ENCODE measurements around the gene ARHGAP5.
"Not testable (repeated sequence)": the region's sequence is repeated elsewhere in the genome, so short reads cannot be mapped to it uniquely, and the experiment has no call there.

The ARHGAP5 gene

GRCh38 chr14:32121536-32121935 is 44.4 kb downstream of the ARHGAP5 start:
- no peak for TF ChIP-seq ZNF274 (IDR thresholded peaks at IDR 0.05; ENCODE audit: low read depth, low read length)

GRCh38 chr14:32121948-32122347 is 44.8 kb downstream of the ARHGAP5 start:
- H3K4me3 ChIP-seq (ENCODE audit: low read length) = no peak overlapping the region
- no peak for TF ChIP-seq ZNF274 (IDR thresholded peaks at IDR 0.05; ENCODE audit: low read depth, low read length)

More at GRCh38 chr14:32121536-32121935, 44.4 kb downstream of the ARHGAP5 start:
- H3K4me3 ChIP-seq (ENCODE audit: low read length) = no peak overlapping the region

GRCh38 chr14:32126899-32127730 is 50.0 kb downstream of the ARHGAP5 start:
- H3K4me3 ChIP-seq (ENCODE audit: low read length) = not testable (repeated sequence)

DNA sequence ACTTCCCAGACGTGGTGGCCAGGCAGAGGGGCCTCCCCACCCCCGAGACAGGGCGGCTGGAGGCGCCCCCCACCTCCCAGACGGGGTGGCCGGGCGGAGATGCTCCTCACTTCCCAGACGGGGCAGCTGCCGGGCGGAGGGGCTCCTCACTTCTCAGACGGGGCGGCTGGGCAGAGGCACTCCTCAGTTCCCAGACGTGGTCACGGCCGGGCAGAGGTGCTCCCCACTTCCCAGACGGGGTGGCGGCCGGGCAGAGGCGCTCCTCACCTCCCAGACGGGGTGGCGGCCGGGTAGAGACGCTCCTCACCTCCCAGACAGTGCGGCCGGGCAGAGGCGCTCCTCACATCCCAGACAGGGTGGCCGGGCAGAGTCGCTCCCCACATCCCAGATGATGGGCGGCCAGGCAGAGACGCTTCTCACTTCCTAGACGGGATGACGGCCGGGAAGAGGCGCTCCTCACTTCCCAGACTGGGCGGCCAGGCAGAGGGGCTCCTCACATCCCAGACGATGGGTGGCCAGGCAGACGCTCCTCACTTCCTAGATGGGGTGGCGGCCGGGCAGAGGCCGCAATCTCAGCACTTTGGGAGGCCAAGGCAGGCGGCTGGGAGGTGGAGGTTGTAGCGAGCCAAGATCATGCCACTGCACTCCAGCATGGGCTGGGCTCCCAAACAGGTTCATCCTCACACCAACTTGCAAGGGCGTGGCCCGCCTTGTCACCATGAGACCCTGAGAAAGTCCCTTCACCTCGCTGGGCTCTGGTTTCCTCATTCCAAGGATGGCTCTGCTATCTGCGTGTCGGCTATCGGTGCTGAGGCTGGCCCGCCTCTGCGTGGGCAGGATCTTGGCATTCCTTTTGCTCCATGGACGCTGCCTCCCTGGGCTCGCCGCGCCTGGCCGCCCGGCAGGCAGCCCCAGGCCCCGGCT is 50.9 kb downstream of the ARHGAP5 start:
- not testable (repeated sequence) for H3K4me3 ChIP-seq (ENCODE audit: low read length)

GRCh38 chr14:32128703-32129102 is 51.6 kb downstream of the ARHGAP5 start:
- H3K4me3 ChIP-seq (ENCODE audit: low read length) = no peak overlapping the region
- no peak for TF ChIP-seq ZNF274 (IDR thresholded peaks at IDR 0.05; ENCODE audit: low read depth, low read length)

DNA sequence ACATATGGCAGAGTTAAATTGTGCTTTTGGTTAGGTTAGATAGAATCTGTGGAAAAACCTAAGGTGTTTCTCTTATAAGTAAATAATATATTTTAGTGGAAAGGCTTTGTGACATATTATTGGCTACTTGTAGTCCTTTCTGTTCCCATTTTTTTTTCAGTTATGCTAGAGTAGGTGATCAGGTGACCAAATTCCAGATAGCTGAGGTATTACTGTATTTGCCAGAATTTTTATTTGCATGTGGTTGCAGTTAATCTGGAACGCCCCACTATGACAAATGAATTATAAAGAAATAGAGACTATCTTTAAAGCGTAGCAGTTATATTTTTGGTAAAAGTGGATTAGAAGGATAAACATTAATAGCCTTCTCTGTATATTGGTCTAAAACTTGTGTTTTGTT is 52.0 kb downstream of the ARHGAP5 start:
- no peak overlapping the region for H3K4me3 ChIP-seq (ENCODE audit: low read length)
- TF ChIP-seq ZNF274 (IDR thresholded peaks at IDR 0.05; ENCODE audit: low read depth, low read length) = no peak

GRCh38 chr14:32131689-32132088 is 54.6 kb downstream of the ARHGAP5 start:
- not testable (repeated sequence) for H3K4me3 ChIP-seq (ENCODE audit: low read length)

GRCh38 chr14:32134448-32135097 is 57.5 kb downstream of the ARHGAP5 start:
- no peak for TF ChIP-seq ZNF274 (IDR thresholded peaks at IDR 0.05; ENCODE audit: low read depth, low read length)

DNA sequence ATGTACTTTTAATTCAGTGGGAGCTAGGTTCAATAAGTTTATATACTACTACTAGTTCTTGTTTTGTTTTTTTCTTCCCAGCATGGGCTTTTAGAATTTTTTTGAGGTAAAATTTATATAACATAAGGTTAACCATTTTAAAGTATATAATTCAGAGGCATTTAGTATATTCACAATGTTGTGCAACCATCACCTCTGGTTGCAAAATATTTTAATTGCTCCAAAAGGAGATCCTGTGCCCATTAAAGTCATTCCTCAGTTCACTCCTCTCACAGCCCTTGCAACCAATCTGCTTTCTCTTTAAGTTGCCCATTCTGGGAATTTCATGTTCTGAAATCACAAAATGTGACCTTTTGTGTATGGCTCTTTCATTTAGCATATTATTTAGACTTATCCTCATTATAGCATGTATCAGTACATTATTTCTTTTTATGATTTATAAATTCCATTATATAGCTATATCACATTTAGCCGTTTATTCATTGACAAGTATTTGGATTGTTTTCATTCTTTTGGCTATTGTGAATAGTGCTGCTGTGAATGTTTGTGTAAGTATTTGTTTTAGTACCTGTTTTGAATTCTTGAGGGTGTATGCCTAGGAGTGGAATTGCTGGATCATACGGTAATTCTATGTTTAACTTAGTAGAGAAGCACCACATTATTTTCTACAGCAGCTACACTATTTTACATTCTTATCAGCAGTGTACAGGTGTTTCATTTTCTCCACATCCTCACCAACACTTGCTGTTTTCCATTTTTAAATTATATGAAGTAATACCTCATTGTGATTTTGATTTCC is 59.1 kb downstream of the ARHGAP5 start:
- TF ChIP-seq ZNF274 (IDR thresholded peaks at IDR 0.05; ENCODE audit: low read depth, low read length) = no peak
- H3K4me3 ChIP-seq (ENCODE audit: low read length) = no peak overlapping the region

More at GRCh38 chr14:32134448-32135097, 57.5 kb downstream of the ARHGAP5 start:
- H3K4me3 ChIP-seq (ENCODE audit: low read length) = no peak overlapping the region

DNA sequence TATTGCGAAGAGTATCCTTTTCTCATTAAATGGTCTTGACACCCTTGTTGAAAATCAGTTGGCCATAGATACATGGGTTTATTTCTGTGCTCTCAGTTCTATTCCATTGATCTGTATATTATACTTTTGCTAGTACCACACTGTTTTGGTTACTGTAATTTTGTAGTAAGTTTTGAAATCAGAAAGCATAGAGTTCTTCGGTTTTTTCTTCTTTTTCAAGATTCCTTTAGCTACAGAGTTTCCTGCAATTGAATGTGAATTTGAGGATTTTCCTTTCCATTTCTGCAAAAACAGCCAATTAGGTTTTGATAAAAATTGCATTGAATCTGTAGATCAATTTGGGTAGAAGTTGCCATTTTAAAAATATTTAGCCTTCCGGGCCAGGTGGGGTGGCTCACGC is 60.2 kb downstream of the ARHGAP5 start:
- TF ChIP-seq ZNF274 (IDR thresholded peaks at IDR 0.05; ENCODE audit: low read depth, low read length) = no peak
- H3K4me3 ChIP-seq (ENCODE audit: low read length) = no peak overlapping the region

- H3K4me3 ChIP-seq (ENCODE audit: low read length) = no peak overlapping the region
- no peak for TF ChIP-seq ZNF274 (IDR thresholded peaks at IDR 0.05; ENCODE audit: low read depth, low read length)
Measured at GRCh38 chr14:32137892-32138291, 60.8 kb downstream of the ARHGAP5 start.

DNA sequence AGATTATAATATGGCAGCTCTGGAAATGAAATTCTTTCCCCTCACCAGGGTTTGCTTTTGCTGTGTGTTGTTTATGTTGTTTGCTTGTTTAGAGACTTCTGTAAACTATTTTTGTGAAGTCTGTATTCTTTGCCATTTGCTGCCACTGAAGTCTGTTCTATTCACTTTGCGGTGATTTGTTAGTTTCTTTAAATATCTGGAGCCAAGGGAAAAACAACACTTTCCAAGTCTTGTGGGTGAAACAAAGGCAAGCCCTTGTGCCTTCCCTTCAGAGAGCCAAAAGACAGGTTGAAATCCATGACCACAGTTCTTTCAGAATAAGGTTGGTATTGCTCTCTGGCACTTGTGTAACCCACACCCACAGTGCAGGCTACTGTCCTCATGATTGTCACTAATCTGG is 65.2 kb downstream of the ARHGAP5 start:
- TF ChIP-seq ZNF274 (IDR thresholded peaks at IDR 0.05; ENCODE audit: low read depth, low read length) = no peak
- H3K4me3 ChIP-seq (ENCODE audit: low read length) = no peak overlapping the region

DNA sequence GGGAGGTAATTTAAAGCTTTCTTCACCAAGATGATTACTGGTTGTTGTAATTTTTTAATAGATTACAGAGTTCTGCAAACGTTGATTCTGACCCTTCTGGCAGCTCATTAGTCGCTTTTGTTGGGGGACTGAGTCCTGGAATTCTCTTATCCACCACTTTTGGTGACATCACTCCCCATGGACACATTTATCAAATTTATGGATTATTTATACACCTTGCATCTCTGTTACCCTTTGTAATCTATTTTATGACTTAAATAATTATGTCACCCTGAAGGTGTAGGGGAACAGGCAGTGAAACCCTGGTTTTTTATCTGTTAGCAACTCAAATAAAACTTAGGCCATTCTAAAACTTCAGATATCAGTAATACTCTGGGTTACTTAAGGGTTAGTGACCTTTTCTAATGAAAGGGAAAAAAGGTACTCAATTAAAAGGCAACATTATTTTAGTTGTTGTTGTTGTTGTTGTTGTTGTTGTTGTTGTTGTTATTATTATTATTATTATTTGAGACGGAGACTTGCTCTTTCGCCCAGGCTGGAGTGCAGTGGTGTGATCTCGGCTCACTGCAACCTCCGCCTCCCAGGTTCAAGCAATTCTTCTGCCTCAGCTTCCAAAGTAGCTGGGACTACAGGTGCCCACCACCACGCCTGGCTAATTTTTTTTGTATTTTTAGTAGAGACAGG is 65.8 kb downstream of the ARHGAP5 start:
- TF ChIP-seq ZNF274 (IDR thresholded peaks at IDR 0.05; ENCODE audit: low read depth, low read length) = no peak
- no peak overlapping the region for H3K4me3 ChIP-seq (ENCODE audit: low read length)

All from GM08714 (cell line).